ENCODE measurements around the gene RPS26. TPM values are rescaled to one million over a fixed set of nuclear protein-coding genes. Genes with fewer than 3 reads are reported as not detected.
"Not testable (repeated sequence)": the region's sequence is repeated elsewhere in the genome, so short reads cannot be mapped to it uniquely, and the experiment has no call there.

RPS26 gene
- total and polyA plus RNA-seq, 2 of the 13 experiments (the other 11 are each of a cell fraction or from before 2014, with no cell fraction given) = 150 to 421 TPM

GRCh38 chr12:56042430-56042813 is 704 bp downstream of the RPS26 start:
- H3K4me3 ChIP-seq (replicated peaks in 1 of 3; ENCODE audit: insufficient read depth in 1 of 3, low read depth in 2 of 3, low read length in 3 of 3) = peak overlapping the region; percentile 84 to 94 (median 87)
- 5% methylated on average over 4 of the region's 20 CpGs for WGBS (ENCODE audit: low lambda C conversion rate)
- DNase-seq (ENCODE audit: low spot score); ATAC-seq; H4K20me1 ChIP-seq (ENCODE audit: insufficient read depth, low read length); H3K27me3 ChIP-seq (ENCODE audit: control insufficient read depth in 1 of 2, insufficient read depth in 2 of 2, low read length in 2 of 2); in situ Hi-C loops (cut with HindIII; ENCODE audit: extremely low pct_ligation_motif_present, low pct_unique_long_range_greater_than_20kb); POLR2A ChIA-PET; intact Hi-C loops (cut with micrococcal nuclease; ENCODE audit: unreplicated experiment); H2AFZ ChIP-seq (ENCODE audit: low read length); CTCF ChIA-PET (ENCODE audit: low intra/inter-chr PET ratio, low total read pairs); H3K9me3 ChIP-seq (ENCODE audit: low read length); FAIRE-seq: not testable (repeated sequence)
- H3K4me2 ChIP-seq (ENCODE audit: low read depth, low read length) = peak overlapping the region; percentile 91
- H3K4me1 ChIP-seq (ENCODE audit: insufficient read depth, low read length) = peaks cover 49% of the 10 kb centered on the region
- H3K79me2 ChIP-seq (ENCODE audit: insufficient read depth, low read length) = peaks cover 21% of the 10 kb centered on the region
- TF ChIP-seq RAD21 (CRISPR knock-in tag; IDR thresholded peaks at IDR 0.05) (0 out of 2 replicates have a peak, but pooled peaks have one; percentile 1), HNRNPLL (IDR thresholded peaks at IDR 0.05; ENCODE audit: low read depth, low read length, poor library complexity, severe bottlenecking) (peak; percentile 14), KDM5A (IDR thresholded peaks at IDR 0.05; ENCODE audit: borderline replicate concordance, low read length) (peak; percentile 62), ZNF543 (CRISPR knock-in tag; IDR thresholded peaks at IDR 0.05) (0 out of 2 replicates have a peak, but pooled peaks have one; percentile 12), CCDC6 (CRISPR knock-in tag; IDR thresholded peaks at IDR 0.05) (0 out of 2 replicates have a peak, but pooled peaks have one; percentile 14)
- peaks cover 2 to 20% of the 10 kb centered on the region in 2 experiments for H3K36me3 ChIP-seq (replicated peaks in 1 of 2; ENCODE audit: control insufficient read depth in 1 of 2, insufficient read depth in 2 of 2, low read length in 2 of 2)
- H3K9ac ChIP-seq (ENCODE audit: insufficient read depth, low read depth, low read length) = peak overlapping the region; percentile 99
- BruUV-seq (replicated peaks) = TSS peak; percentile 88
- H3K27ac ChIP-seq (ENCODE audit: extremely low read length, insufficient read depth, low read length) = peak overlapping the region; percentile 98

GRCh38 chr12:56042843-56043242 is 1.1 kb downstream of the RPS26 start:
- Histone ChIP-seq H3K9ac (ENCODE audit: insufficient read depth, low read depth, low read length) (peak overlapping the region; percentile 99), H3K4me1 (ENCODE audit: insufficient read depth, low read length) (peaks cover 49% of the 10 kb centered on the region), H3K27ac (ENCODE audit: extremely low read length, insufficient read depth, low read length) (peak overlapping the region; percentile 98), H3K27me3 (ENCODE audit: control insufficient read depth in 1 of 2, insufficient read depth in 2 of 2, low read length in 2 of 2) (no peaks in the 10 kb centered on the region), H3K4me3 (replicated peaks in 1 of 3; ENCODE audit: insufficient read depth in 1 of 3, low read depth in 2 of 3, low read length in 3 of 3) (peak overlapping the region; percentile 84 to 94 (median 87)), H3K4me2 (ENCODE audit: low read depth, low read length) (peak overlapping the region; percentile 91), H3K9me3 (ENCODE audit: low read length) (no peaks in the 10 kb centered on the region), H4K20me1 (ENCODE audit: insufficient read depth, low read length) (peaks cover 6% of the 10 kb centered on the region; the same call in 1 of the 2 replicates), H2AFZ (ENCODE audit: low read length) (no peak overlapping the region), H3K36me3 (replicated peaks in 1 of 2; ENCODE audit: control insufficient read depth in 1 of 2, insufficient read depth in 2 of 2, low read length in 2 of 2) (peaks cover 2 to 20% of the 10 kb centered on the region in 2 experiments), H3K79me2 (ENCODE audit: insufficient read depth, low read length) (peaks cover 21% of the 10 kb centered on the region)
- WGBS (ENCODE audit: low lambda C conversion rate) = 16% methylated on average over 9 of the region's 9 CpGs
- ATAC-seq = no peak
- FAIRE-seq = no peak
- no peak for TF ChIP-seq ZFP36 (IDR thresholded peaks at IDR 0.05; ENCODE audit: borderline replicate concordance, low read depth, low read length, partially characterized antibody)
- TF ChIP-seq ARNT2 (CRISPR knock-in tag; IDR thresholded peaks at IDR 0.05; ENCODE audit: low read depth) = peak; percentile 53; the same call in 1 of the 2 replicates
- no peak for TF ChIP-seq HOXA9 (CRISPR knock-in tag; IDR thresholded peaks at IDR 0.05; ENCODE audit: borderline replicate concordance)
- TF ChIP-seq ZNF724P (CRISPR knock-in tag; IDR thresholded peaks at IDR 0.05; ENCODE audit: borderline replicate concordance) = no peak
- no TSS peak for BruUV-seq (replicated peaks)
- in situ Hi-C loops (cut with HindIII; ENCODE audit: extremely low pct_ligation_motif_present, low pct_unique_long_range_greater_than_20kb) (no loop called here), intact Hi-C loops (cut with micrococcal nuclease; ENCODE audit: unreplicated experiment) (no loop called here)
- CTCF ChIA-PET (ENCODE audit: low intra/inter-chr PET ratio, low total read pairs) = no interaction called here
- POLR2A ChIA-PET = interaction anchor here (1.0 to 4.7 kb wide), 3 partner anchors 36 to 69 kb away, joined by 3 to 40 read pairs (median 4); partner anchors contain the start of gene RAB5B
- DNase-seq (ENCODE audit: low spot score) = no peak
